Psoas muscle (tissue), 8 donors: Measurements from ENCODE around the gene COG3. TPM values are rescaled to one million over a fixed set of nuclear protein-coding genes. Genes with fewer than 3 reads are reported as not detected.

Source experiments
- ATAC-seq, 4 donors: fragments of 200-7000 bp; cut with Tn5 transposase; one replicate each; pipeline ENCODE4 v1.9.1; 2020; ENCODE audit warnings: moderate library complexity in 3 of 4, mild to moderate bottlenecking in 2 of 4
- DNase-seq, 2 donors: peaks; one replicate each; pipeline ENCODE4 v3.0.0-alpha.2; 2020
- H3K27ac ChIP-seq: fragments of 200-600 bp; one replicate; pipeline ENCODE4 v1.8.0; 2022
- H3K27me3 ChIP-seq, 3 donors: fragments of 200-600 bp in 1 of 3; one replicate each; pipeline versions ENCODE4 v1.6.1 to v1.8.0; 2013 to 2022; ENCODE audit warnings: low read length in 2 of 3, mild to moderate bottlenecking in 2 of 3, moderate library complexity in 1 of 3; ENCODE audit not compliant: insufficient read depth in 3 of 3
- H3K36me3 ChIP-seq, 2 donors: fragments of 200-600 bp in 1 of 2; one replicate each; pipeline versions ENCODE4 v1.6.1 to v1.8.0; 2013 to 2022; ENCODE audit warnings: low read depth in 1 of 2, mild to moderate bottlenecking in 1 of 2, moderate library complexity in 1 of 2; ENCODE audit not compliant: insufficient read depth in 1 of 2
- H3K4me1 ChIP-seq: fragments of 200-600 bp; one replicate; pipeline ENCODE4 v1.8.0; 2022
- H3K4me3 ChIP-seq: fragments of 200-600 bp; one replicate; pipeline ENCODE4 v1.8.0; 2022; ENCODE audit warnings: mild to moderate bottlenecking
- H3K9me3 ChIP-seq: fragments of 200-600 bp; one replicate; pipeline ENCODE4 v1.8.0; 2022
- CTCF ChIP-seq: fragments of 200-600 bp; IDR thresholded peaks from one replicate; pipeline ENCODE4 v1.8.0; 2022; ENCODE audit warnings: antibody characterized with exemption
- WGBS, 3 donors: extraction: QIAGEN DNeasy Blood & Tissue Kit; methylation state at CpG; one replicate each; pipeline versions ENCODE4 v1.1.6 to v1.1.7; 2013; 5-methylcytosine and 5-hydroxymethylcytosine counted together
- intact Hi-C, 2 donors: fragments of 100-400 bp; cut with DNase I; formaldehyde crosslinking; loops; one replicate each; pipeline versions ENCODE4 v1.11.0 to v1.14.2; 2022
- polyA plus RNA-seq, 3 donors: library from polyadenylated mRNA; stranded (reverse); fragments of 200-250 nt; gene quantifications; one replicate each; pipeline ENCODE4 v1.2.3, GENCODE V29; 2013
- total RNA-seq, 4 donors: library from RNA; stranded (reverse); fragmentation: NEBNext Ultra II Directional in 2 of 4; extraction: Animal tissue kit (Norgen Biotek cat#: 25700) in 2 of 4; gene quantifications; one replicate each; pipeline versions ENCODE4 v1.2.1 to v1.2.4, GENCODE V29; 2021 to 2023
- donor health status: healthy with polysubstance abuse.
- donor health status: DM: no; HTN: no; CAD: no; lungs with moderate emphysema.
- donor health status: Bipolar disorder and iron deficiency.
- donor health status: healthy.
- donor health status: DM: yes; HTN: yes; CAD: no.
- donor health status: DM: no; HTN: no; CAD: no.
- donor health status: DM: no; HTN: no; CAD: no.
- donor health status: DM: yes; HTN: yes; CAD: no.

Gene COG3
- total and polyA plus RNA-seq, 7 donors, result 7.5 to 19.1 (median 13.2) TPM

GRCh38 chr13:45436953-45437352 is 27.8 kb upstream of the COG3 start:
- no peaks in the 10 kb centered on the region for H3K36me3 ChIP-seq
- H3K27ac ChIP-seq, result no peak overlapping the region
- ATAC-seq (no peak), DNase-seq (no peak)
- TF ChIP-seq CTCF, result no peak
- H3K27me3 ChIP-seq, result no peaks in the 10 kb centered on the region
- H3K4me3 ChIP-seq, result no peak overlapping the region
- H3K9me3 ChIP-seq, result no peaks in the 10 kb centered on the region
- 87 to 93% (median 92%) methylated on average over 4 of the region's 4 CpGs for WGBS, 3 donors
- peaks cover 37% of the 10 kb centered on the region for H3K4me1 ChIP-seq
- intact Hi-C loops, result no loop called here

- Histone ChIP-seq H3K36me3 (no peaks in the 10 kb centered on the region), H3K9me3 (no peaks in the 10 kb centered on the region), H3K27ac (peak overlapping the region; percentile 16), H3K4me1 (peaks cover 39% of the 10 kb centered on the region), H3K4me3 (no peak overlapping the region), H3K27me3 (no peaks in the 10 kb centered on the region)
- no peak for DNase-seq
- 73 to 88% (median 79%) methylated on average over 4 of the region's 4 CpGs for WGBS, 3 donors
- no peak for TF ChIP-seq CTCF
- intact Hi-C loops, result no loop called here
- no peak for ATAC-seq
Observed at GRCh38 chr13:45437947-45438346, 26.8 kb upstream of the COG3 start.

GRCh38 chr13:45439008-45439407 is 25.7 kb upstream of the COG3 start:
- intact Hi-C loops, result no loop called here

GRCh38 chr13:45439781-45440462 is 24.8 kb upstream of the COG3 start:
- ATAC-seq, result peak in 3 of 4 donors; percentile 1 to 2 (median 1)
- H3K9me3 ChIP-seq, result no peaks in the 10 kb centered on the region
- H3K36me3 ChIP-seq, result no peaks in the 10 kb centered on the region
- intact Hi-C loops, result no loop called here
- H3K4me1 ChIP-seq, result peaks cover 31% of the 10 kb centered on the region
- no peak overlapping the region for H3K4me3 ChIP-seq
- peak overlapping the region; percentile 83 for H3K27ac ChIP-seq
- TF ChIP-seq CTCF, result no peak
- no peaks in the 10 kb centered on the region for H3K27me3 ChIP-seq
- DNase-seq, result no peak
- 46 to 64% (median 55%) methylated on average over 3 of the region's 3 CpGs for WGBS, 3 donors

More at GRCh38 chr13:45439008-45439407, 25.7 kb upstream of the COG3 start:
- no peak overlapping the region for H3K4me3 ChIP-seq
- no peak for TF ChIP-seq CTCF
- H3K9me3 ChIP-seq, result no peaks in the 10 kb centered on the region
- H3K4me1 ChIP-seq, result peaks cover 31% of the 10 kb centered on the region
- peak overlapping the region; percentile 83 for H3K27ac ChIP-seq
- H3K36me3 ChIP-seq, result no peaks in the 10 kb centered on the region
- ATAC-seq (no peak), DNase-seq (no peak)
- no peaks in the 10 kb centered on the region for H3K27me3 ChIP-seq
- 84 to 92% (median 87%) methylated on average over 4 of the region's 4 CpGs for WGBS, 3 donors

GRCh38 chr13:45441633-45442032 is 23.1 kb upstream of the COG3 start:
- ATAC-seq (peak; percentile 43 to 75 (median 50)), DNase-seq (no peak)
- Histone ChIP-seq H3K9me3 (no peaks in the 10 kb centered on the region), H3K36me3 (no peaks in the 10 kb centered on the region), H3K27me3 (no peaks in the 10 kb centered on the region), H3K27ac (peak overlapping the region; percentile 83), H3K4me3 (no peak overlapping the region), H3K4me1 (peaks cover 24% of the 10 kb centered on the region)
- peak; percentile 29 for TF ChIP-seq CTCF
- WGBS, 3 donors, result 7 to 24% (median 13%) methylated on average over 2 of the region's 2 CpGs
- intact Hi-C loops, result no loop called here
